ENCODE measurements around the gene TMEM108. TPM values are rescaled to one million over a fixed set of nuclear protein-coding genes. Genes with fewer than 3 reads are reported as not detected.

The TMEM108 gene
- total and polyA plus RNA-seq, 2 of the 4 experiments (the other 2 are of a cell fraction), result 0.18 to 2.2 TPM

- Histone ChIP-seq H3K9me3 (ENCODE audit: control insufficient read depth, insufficient read depth, low read length) (no peaks in the 10 kb centered on the region), H3K23ac (ENCODE audit: low read depth, low read length) (no peak overlapping the region), H2AK5ac (ENCODE audit: low read depth, low read length) (no peak overlapping the region), H3K9ac (ENCODE audit: low read depth, low read length) (no peak overlapping the region), H3K14ac (replicated peaks; ENCODE audit: low read depth, low read length) (no peak overlapping the region), H3K18ac (ENCODE audit: low read depth, low read length) (no peak overlapping the region), H4K91ac (ENCODE audit: insufficient read depth, low read depth, low read length) (no peak overlapping the region), H3K36me3 (ENCODE audit: control insufficient read depth, insufficient read depth, low read length) (no peaks in the 10 kb centered on the region), H3K4me1 (ENCODE audit: control insufficient read depth, insufficient read depth, low read length) (no peaks in the 10 kb centered on the region), H3K27ac (ENCODE audit: insufficient read depth, low read length) (no peak overlapping the region), H2BK5ac (ENCODE audit: low read depth, low read length, poor library complexity, severe bottlenecking) (no peak overlapping the region), H4K20me1 (ENCODE audit: insufficient read depth, low read length) (no peaks in the 10 kb centered on the region), H3K27me3 (ENCODE audit: control insufficient read depth, insufficient read depth, low read length) (no peaks in the 10 kb centered on the region), H2AFZ (replicated peaks; ENCODE audit: low read length, poor library complexity) (no peak overlapping the region), H2AK9ac (replicated peaks; ENCODE audit: low read depth, low read length, poor library complexity) (no peak overlapping the region), H2BK15ac (ENCODE audit: low read depth, low read length) (no peak overlapping the region), H2BK120ac (ENCODE audit: low read depth, low read length) (no peak overlapping the region), H3K79me1 (ENCODE audit: low read depth in 1 of 2, low read length in 2 of 2) (no peaks in the 10 kb centered on the region), H2BK20ac (ENCODE audit: low read depth, low read length) (no peak overlapping the region), H3K4me2 (ENCODE audit: low read depth, low read length) (no peak overlapping the region), H3K9me1 (ENCODE audit: insufficient read depth, low read length) (no peaks in the 10 kb centered on the region), H4K5ac (ENCODE audit: low read depth, low read length) (no peak overlapping the region), H3K4me3 (ENCODE audit: insufficient read depth, low read depth, low read length) (no peak overlapping the region), H3K56ac (ENCODE audit: extremely low read depth, insufficient read depth, low read length) (no peak overlapping the region), H4K8ac (ENCODE audit: low read depth in 2 of 2, low read length in 2 of 2) (no peak overlapping the region), H3K4ac (ENCODE audit: low read depth, low read length) (no peak overlapping the region)
- no TSS peak for BruUV-seq (replicated peaks)
- no peak for DNase-seq
- ChIA-PET CTCF (no interaction called here), POLR2A (ENCODE audit: unreplicated experiment) (no interaction called here)
- no CpG with 5 or more reads among the region's 3 CpGs for WGBS, 2 experiments (ENCODE audit: extremely low coverage in 2 of 2, insufficient read length in 1 of 2)
- ATAC-seq (ENCODE audit: low read depth), result no peak
- in situ Hi-C loops (cut with MboI; ENCODE audit: low sequenced_read_pairs), result no loop called here
- intact Hi-C loops (cut with micrococcal nuclease), result no loop called here
- dilution Hi-C loops (cut with HindIII; ENCODE audit: low sequenced_read_pairs, unreplicated experiment), result no loop called here
- no peak for TF ChIP-seq MXI1 (IDR thresholded peaks at IDR 0.05; ENCODE audit: borderline replicate concordance, low read depth, low read length)
- TF ChIP-seq POLR2A (IDR thresholded peaks at IDR 0.05; ENCODE audit: low read depth, low read length), result no peak
- TF ChIP-seq MAZ (IDR thresholded peaks at IDR 0.05; ENCODE audit: borderline replicate concordance, low read depth, low read length), result no peak
Measured at GRCh38 chr3:133196527-133196926, 158.3 kb downstream of the TMEM108 start.
